LNCAP (cell line): ENCODE results near the gene OR51F2.

Source experiments
- CTCF ChIP-seq: fragments of 450-650 bp; IDR thresholded peaks from 2 replicates; pipeline ENCODE4 v1.5.1; 2017; ENCODE audit warnings: mild to moderate bottlenecking

Gene OR51F2

GRCh38 chr11:4862447-4863236, 41.5 kb downstream of the OR51F2 start:
- TF ChIP-seq CTCF: no peak

DNA sequence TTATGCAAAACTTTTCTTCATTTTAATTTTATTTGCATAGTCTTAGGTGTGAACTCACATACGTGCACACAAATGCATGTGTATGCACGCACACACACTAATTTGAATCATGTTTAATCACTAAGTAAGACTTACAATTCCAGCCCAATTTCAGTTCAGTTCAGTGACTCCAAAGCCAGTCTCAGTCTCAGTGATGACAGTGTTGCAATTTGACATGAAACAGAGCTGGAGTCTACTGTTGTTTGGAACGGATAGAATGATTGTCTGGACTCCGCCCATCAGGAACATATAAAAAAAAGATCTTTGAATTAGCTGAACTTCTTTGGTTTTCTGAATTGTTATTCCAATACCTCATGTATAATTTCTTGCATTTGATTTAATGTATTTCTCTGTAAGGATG, 42.8 kb downstream of the OR51F2 start:
- no peak for TF ChIP-seq CTCF

- no peak for TF ChIP-seq CTCF
Measured at GRCh38 chr11:4865855-4866254, 44.7 kb downstream of the OR51F2 start.
